Parathyroid adenoma (tissue), 2 donors: ENCODE measurements around the gene CEP85.

ENCODE experiments used
- H2AFZ ChIP-seq: fragments of 300-600 bp; sonication (generic); one replicate; pipeline ENCODE4 v1.7.0; 2017; ENCODE audit warnings: antibody characterized with exemption, mild to moderate bottlenecking
- H3K27ac ChIP-seq: fragments of 300-600 bp; sonication (generic); one replicate; pipeline ENCODE4 v1.7.0; 2017
- H3K27me3 ChIP-seq: fragments of 300-600 bp; sonication (generic); one replicate; pipeline ENCODE4 v1.7.0; 2017; ENCODE audit warnings: low read length; ENCODE audit not compliant: control insufficient read depth, insufficient read depth
- H3K36me3 ChIP-seq: fragments of 300-600 bp; sonication (generic); one replicate; pipeline ENCODE4 v1.7.0; 2017; ENCODE audit warnings: low read length; ENCODE audit not compliant: control insufficient read depth, insufficient read depth
- H3K4me1 ChIP-seq: fragments of 300-600 bp; sonication (generic); one replicate; pipeline ENCODE4 v1.7.0; 2017; ENCODE audit warnings: control low read depth
- H3K4me2 ChIP-seq: fragments of 300-600 bp; sonication (generic); one replicate; pipeline ENCODE4 v1.7.0; 2017; ENCODE audit warnings: low read length
- H3K4me3 ChIP-seq: fragments of 300-600 bp; sonication (generic); one replicate; pipeline ENCODE4 v1.7.0; 2017; ENCODE audit warnings: low read depth, low read length
- H3K79me2 ChIP-seq: fragments of 300-600 bp; sonication (generic); one replicate; pipeline ENCODE4 v1.7.0; 2017; ENCODE audit warnings: control low read depth
- H3K9ac ChIP-seq: fragments of 300-600 bp; sonication (generic); one replicate; pipeline ENCODE4 v1.7.0; 2017; ENCODE audit warnings: mild to moderate bottlenecking
- H3K9me3 ChIP-seq: fragments of 300-600 bp; sonication (generic); one replicate; pipeline ENCODE4 v1.7.0; 2017; ENCODE audit warnings: low read length; ENCODE audit not compliant: control insufficient read depth
- CTCF ChIP-seq: fragments of 300-600 bp; sonication (generic); IDR thresholded peaks from one replicate; pipeline ENCODE4 v1.7.0; 2017; ENCODE audit warnings: antibody characterized with exemption, mild to moderate bottlenecking
- donor health status: primary hyperparathyroidism.

The CEP85 gene

DNA sequence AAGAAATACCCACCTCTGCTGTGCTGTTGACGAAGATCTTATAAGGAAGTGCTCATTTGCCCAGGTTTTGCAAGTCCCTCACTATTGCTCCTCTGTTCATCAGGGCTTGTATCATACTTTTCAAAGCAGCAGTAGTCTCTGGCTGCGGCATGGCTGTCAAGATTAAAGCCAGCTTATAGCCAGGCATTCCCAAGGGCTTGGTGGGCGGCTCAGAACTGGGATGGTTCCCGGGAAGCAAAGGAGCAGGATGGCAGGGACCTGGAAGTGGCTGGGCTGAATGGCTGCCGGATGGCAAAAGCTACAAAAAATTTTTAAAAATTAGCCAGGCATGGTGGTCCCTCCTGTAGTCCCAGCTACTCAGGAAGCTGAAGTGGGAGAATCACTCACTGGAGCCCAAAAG is 29.2 kb downstream of the CEP85 start:
- Histone ChIP-seq H3K4me3 (no peak overlapping the region), H3K4me2 (no peak overlapping the region), H2AFZ (no peak overlapping the region), H3K27me3 (no peaks in the 10 kb centered on the region), H3K36me3 (no peaks in the 10 kb centered on the region), H3K27ac (no peak overlapping the region), H3K9ac (no peak overlapping the region), H3K4me1 (no peaks in the 10 kb centered on the region), H3K79me2 (no peaks in the 10 kb centered on the region), H3K9me3 (no peaks in the 10 kb centered on the region)
- TF ChIP-seq CTCF: no peak

DNA sequence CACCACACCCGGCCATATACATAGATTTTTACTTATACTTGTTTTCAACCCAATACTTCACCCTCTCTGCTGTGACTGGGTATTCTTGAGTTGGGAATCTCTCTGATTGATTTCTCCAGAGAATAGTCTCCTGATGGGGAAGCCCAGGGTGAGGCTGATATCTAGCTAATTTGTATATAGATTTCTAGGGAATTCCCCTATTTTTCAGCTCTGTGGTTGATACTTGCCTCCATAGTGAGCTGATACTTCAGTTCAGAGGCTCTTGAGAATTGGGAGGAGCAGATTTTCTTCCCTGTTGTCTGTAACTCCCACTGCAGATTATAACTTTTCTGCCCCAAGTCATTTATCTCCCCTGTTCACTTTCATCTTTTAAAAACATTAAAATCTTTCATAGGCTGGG is 31.4 kb downstream of the CEP85 start:
- Histone ChIP-seq H3K27me3 (no peaks in the 10 kb centered on the region), H3K4me2 (no peak overlapping the region), H3K79me2 (no peaks in the 10 kb centered on the region), H3K9ac (no peak overlapping the region), H3K36me3 (no peaks in the 10 kb centered on the region), H3K4me3 (no peak overlapping the region), H3K9me3 (no peaks in the 10 kb centered on the region), H2AFZ (no peak overlapping the region), H3K27ac (no peak overlapping the region), H3K4me1 (no peaks in the 10 kb centered on the region)
- no peak for TF ChIP-seq CTCF

- Histone ChIP-seq H3K4me1 (no peaks in the 10 kb centered on the region), H2AFZ (no peak overlapping the region), H3K9me3 (no peaks in the 10 kb centered on the region), H3K36me3 (no peaks in the 10 kb centered on the region), H3K4me3 (no peak overlapping the region), H3K79me2 (no peaks in the 10 kb centered on the region), H3K4me2 (no peak overlapping the region), H3K27me3 (no peaks in the 10 kb centered on the region), H3K27ac (no peak overlapping the region), H3K9ac (no peak overlapping the region)
- no peak for TF ChIP-seq CTCF
These were observed 34.5 kb downstream of the CEP85 start for GRCh38 chr1:26268290-26269197.

- Histone ChIP-seq H3K36me3 (no peaks in the 10 kb centered on the region), H2AFZ (no peak overlapping the region), H3K79me2 (no peaks in the 10 kb centered on the region), H3K9me3 (no peaks in the 10 kb centered on the region), H3K4me1 (no peaks in the 10 kb centered on the region), H3K27ac (no peak overlapping the region), H3K27me3 (no peaks in the 10 kb centered on the region), H3K9ac (no peak overlapping the region), H3K4me3 (no peak overlapping the region), H3K4me2 (no peak overlapping the region)
- TF ChIP-seq CTCF: no peak
These were observed 35.2 kb downstream of the CEP85 start for GRCh38 chr1:26269198-26269550.
